HEK293 (cell line): Measurements from ENCODE around the gene TBL1X.

Experiments
- CTCF ChIA-PET: fragments of 350-600 bp; formaldehyde crosslinking; extraction: SDS; loops from one replicate; lab custom pipeline; 2021; ENCODE audit warnings: antibody characterized with exemption; lab: Yijun Ruan, JAX
- POLR2A ChIA-PET: fragments of 300-600 bp; formaldehyde crosslinking; extraction: SDS; loops from one replicate; lab custom pipeline; 2020; ENCODE audit warnings: antibody characterized with exemption, inconsistent platforms; lab: Yijun Ruan, JAX
- H3K27ac ChIP-seq: fragments of 200-500 bp; sonication (Bioruptor generic); 2 replicates; pipeline ENCODE4 v1.5.1; 2014; ENCODE audit warnings: low read depth, low read length, control low read depth, inconsistent platforms; ENCODE audit errors: extremely low read depth
- H3K36me3 ChIP-seq, 2 experiments: fragments of 200-500 bp in 1 of 2; sonication (Bioruptor generic) in 1 of 2; 1 replicate in 1 of 2; 2 replicates in 1 of 2; pipeline ENCODE4 v1.5.1; 2014 to 2017; ENCODE audit warnings: inconsistent platforms in 2 of 2, low read length in 2 of 2; ENCODE audit not compliant: control insufficient read depth in 2 of 2, insufficient read depth in 1 of 2
- H3K4me1 ChIP-seq: fragments of 200-500 bp; sonication (Bioruptor generic); 2 replicates; pipeline ENCODE4 v1.5.1; 2014; ENCODE audit warnings: mild to moderate bottlenecking, low read length, inconsistent platforms; ENCODE audit not compliant: control insufficient read depth, insufficient read depth
- H3K4me3 ChIP-seq: 2 replicates; pipeline ENCODE4 v1.5.1; 2011; ENCODE audit warnings: low read depth, mild to moderate bottlenecking, control low read depth, low read length, moderate library complexity
- H3K9me3 ChIP-seq: fragments of 200-500 bp; sonication (Bioruptor generic); 2 replicates; pipeline ENCODE4 v1.5.1; 2014; ENCODE audit warnings: low read depth, low read length, inconsistent platforms; ENCODE audit not compliant: control insufficient read depth, insufficient read depth
- BCL11B ChIP-seq: fragments of 450-650 bp; formaldehyde crosslinking; IDR thresholded peaks from 2 replicates; pipeline ENCODE4 v1.5.1; 2016; ENCODE audit warnings: low read depth, missing biosample characterization, missing genetic modification characterization
- GLIS1 ChIP-seq: fragments of 450-650 bp; formaldehyde crosslinking; IDR thresholded peaks from 2 replicates; pipeline ENCODE4 v1.5.1; 2016; ENCODE audit warnings: missing biosample characterization, missing genetic modification characterization
- GLIS2 ChIP-seq: fragments of 450-650 bp; formaldehyde crosslinking; IDR thresholded peaks from 2 replicates; pipeline ENCODE4 v1.5.1; 2016; ENCODE audit warnings: missing biosample characterization, missing genetic modification characterization
- KLF1 ChIP-seq: fragments of 450-650 bp; formaldehyde crosslinking; IDR thresholded peaks from 2 replicates; pipeline ENCODE4 v1.5.1; 2016; ENCODE audit warnings: missing biosample characterization, missing genetic modification characterization
- KLF8 ChIP-seq: fragments of 450-650 bp; formaldehyde crosslinking; IDR thresholded peaks from 2 replicates; pipeline ENCODE4 v1.5.1; 2016; ENCODE audit warnings: missing biosample characterization, missing genetic modification characterization
- KLF9 ChIP-seq: fragments of 450-650 bp; formaldehyde crosslinking; IDR thresholded peaks from 2 replicates; pipeline ENCODE4 v1.5.1; 2016; ENCODE audit warnings: missing biosample characterization, missing genetic modification characterization, low read depth
- SP2 ChIP-seq: fragments of 450-650 bp; formaldehyde crosslinking; IDR thresholded peaks from 2 replicates; pipeline ENCODE4 v1.5.1; 2016; ENCODE audit warnings: missing biosample characterization, missing genetic modification characterization
- SP3 ChIP-seq: fragments of 450-650 bp; formaldehyde crosslinking; IDR thresholded peaks from 2 replicates; pipeline ENCODE4 v1.5.1; 2016; ENCODE audit warnings: missing biosample characterization, missing genetic modification characterization
- WT1 ChIP-seq: fragments of 450-650 bp; formaldehyde crosslinking; IDR thresholded peaks from 2 replicates; pipeline ENCODE4 v1.5.1; 2016; ENCODE audit warnings: missing biosample characterization, missing genetic modification characterization
- ZNF121 ChIP-seq: fragments of 450-650 bp; formaldehyde crosslinking; IDR thresholded peaks from 2 replicates; pipeline ENCODE4 v1.5.1; 2016; ENCODE audit warnings: missing biosample characterization, missing genetic modification characterization
- ZNF223 ChIP-seq: fragments of 450-650 bp; formaldehyde crosslinking; IDR thresholded peaks from 2 replicates; pipeline ENCODE4 v1.5.1; 2016; ENCODE audit warnings: missing biosample characterization, missing genetic modification characterization
- ZNF266 ChIP-seq: fragments of 450-650 bp; formaldehyde crosslinking; IDR thresholded peaks from 2 replicates; pipeline ENCODE4 v1.5.1; 2016; ENCODE audit warnings: missing biosample characterization, missing genetic modification characterization, low read depth
- ZNF335 ChIP-seq: fragments of 450-650 bp; formaldehyde crosslinking; conservative IDR thresholded peaks from 2 replicates; pipeline ENCODE4 v1.5.1; 2016; ENCODE audit warnings: missing biosample characterization, missing genetic modification characterization
- ZNF341 ChIP-seq: fragments of 450-650 bp; formaldehyde crosslinking; IDR thresholded peaks from 2 replicates; pipeline ENCODE4; 2016; ENCODE audit warnings: low read depth, missing biosample characterization, missing genetic modification characterization
- ZNF366 ChIP-seq: fragments of 450-650 bp; formaldehyde crosslinking; conservative IDR thresholded peaks from 2 replicates; pipeline ENCODE4 v1.5.1; 2016; ENCODE audit warnings: missing biosample characterization, missing genetic modification characterization
- ZNF549 ChIP-seq: fragments of 450-650 bp; IDR thresholded peaks from 2 replicates; pipeline ENCODE4 v1.5.1; 2018; ENCODE audit warnings: missing biosample characterization, missing genetic modification characterization, mild to moderate bottlenecking, inconsistent platforms, moderate library complexity
- ZNF561 ChIP-seq: fragments of 450-650 bp; IDR thresholded peaks from 2 replicates; pipeline ENCODE4 v1.5.1; 2018; ENCODE audit warnings: missing biosample characterization, missing genetic modification characterization, borderline replicate concordance
- ZNF621 ChIP-seq: fragments of 450-650 bp; formaldehyde crosslinking; IDR thresholded peaks from 2 replicates; pipeline ENCODE4 v1.5.1; 2017; ENCODE audit warnings: missing biosample characterization, missing genetic modification characterization
- ZNF776 ChIP-seq: fragments of 450-650 bp; formaldehyde crosslinking; IDR thresholded peaks from 2 replicates; pipeline ENCODE4 v1.5.0; 2017; ENCODE audit warnings: missing biosample characterization, missing genetic modification characterization, borderline replicate concordance
- ZNF777 ChIP-seq: fragments of 450-650 bp; formaldehyde crosslinking; IDR thresholded peaks from 2 replicates; pipeline ENCODE4 v1.5.1; 2017; ENCODE audit warnings: missing biosample characterization, missing genetic modification characterization, borderline replicate concordance
- ZNF785 ChIP-seq: fragments of 450-650 bp; formaldehyde crosslinking; IDR thresholded peaks from 2 replicates; pipeline ENCODE4 v1.5.1; 2016; ENCODE audit warnings: missing biosample characterization, missing genetic modification characterization
- TF ChIP-seq, protein P1 (sequence below): fragments of 450-650 bp; formaldehyde crosslinking; IDR thresholded peaks from 2 replicates; pipeline ENCODE4 v1.5.1; 2016; ENCODE audit warnings: missing biosample characterization, missing genetic modification characterization
- TF ChIP-seq, protein P2 (sequence below): fragments of 450-650 bp; formaldehyde crosslinking; IDR thresholded peaks from 2 replicates; pipeline ENCODE4 v1.5.1; 2016; ENCODE audit warnings: missing biosample characterization, missing genetic modification characterization
- TF ChIP-seq, protein P3 (sequence below): fragments of 450-650 bp; formaldehyde crosslinking; IDR thresholded peaks from 2 replicates; pipeline ENCODE4 v1.5.1; 2016; ENCODE audit warnings: missing biosample characterization, missing genetic modification characterization
- TF ChIP-seq, protein P4 (sequence below): fragments of 450-650 bp; formaldehyde crosslinking; IDR thresholded peaks from 2 replicates; pipeline ENCODE4 v1.5.1; 2017; ENCODE audit warnings: missing biosample characterization, missing genetic modification characterization
- TF ChIP-seq, protein P5 (sequence below): fragments of 450-650 bp; formaldehyde crosslinking; IDR thresholded peaks from 2 replicates; pipeline ENCODE4 v1.5.1; 2016; ENCODE audit warnings: missing biosample characterization, missing genetic modification characterization
- TF ChIP-seq, protein P6 (sequence below): fragments of 450-650 bp; formaldehyde crosslinking; IDR thresholded peaks from 2 replicates; pipeline ENCODE4 v1.5.1; 2016; ENCODE audit warnings: missing biosample characterization, missing genetic modification characterization

Gene TBL1X

DNA sequence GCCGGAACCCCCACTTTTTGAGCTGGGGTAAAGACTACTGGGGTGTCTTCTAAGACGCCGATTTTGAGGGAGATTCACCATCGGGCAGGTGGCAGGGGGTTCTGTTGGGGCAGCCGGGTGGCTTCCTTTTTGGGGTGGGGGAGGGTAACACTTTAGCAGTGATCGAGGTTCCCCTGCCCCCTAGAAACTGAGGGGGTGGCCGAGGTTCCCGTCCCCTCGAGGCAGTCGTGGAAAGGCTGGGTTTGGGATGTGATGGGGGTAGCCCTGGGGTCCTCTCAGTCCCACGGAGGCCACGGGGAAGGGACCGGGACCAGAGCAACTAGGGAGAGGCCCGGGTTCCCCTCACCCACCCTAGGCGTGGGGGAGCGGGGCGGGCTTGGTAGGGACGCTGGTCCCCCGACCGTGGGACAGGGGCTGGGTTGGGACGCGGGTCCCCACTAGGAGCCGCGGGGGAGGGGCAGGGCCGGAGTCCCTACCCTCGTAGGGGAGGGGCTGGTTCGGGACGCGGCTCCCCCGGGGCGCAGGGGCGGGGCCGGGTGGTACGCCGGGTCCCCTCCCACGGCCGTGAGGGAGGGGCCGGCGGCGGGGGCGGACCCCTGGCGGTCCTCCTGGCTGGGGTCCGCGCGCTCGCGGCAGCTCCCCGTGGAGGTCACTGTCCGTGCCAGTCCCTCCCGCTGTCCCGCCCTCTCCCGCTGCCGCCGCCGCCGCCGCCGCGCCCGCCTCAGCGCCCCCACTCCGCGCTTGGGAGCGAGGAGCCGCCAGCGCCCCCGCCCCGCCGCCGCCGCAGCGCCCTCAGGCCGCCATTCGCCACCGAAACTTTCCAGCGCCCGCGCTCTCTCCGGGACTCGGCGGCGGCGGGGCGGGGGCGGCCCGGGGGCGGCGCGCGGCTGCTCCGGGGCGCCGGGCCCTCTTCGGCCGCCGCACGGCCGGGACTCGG, at the start of gene TBL1X:
Gene TBL1X, plus strand, starts transcription at position 624 of the 937 bp plus-strand sequence. CDS start 188,529 bp downstream, outside the sequence.
- H3K36me3 ChIP-seq, result no peaks in the 10 kb centered on the region
- no peaks in the 10 kb centered on the region for H3K4me1 ChIP-seq
- peak within 1 kb of the TSS; percentile 57; the same call in 1 of the 2 replicates for H3K27ac ChIP-seq
- peak within 1 kb of the TSS; percentile 61 for H3K4me3 ChIP-seq
- ChIA-PET CTCF (interaction anchor here (0.7 kb wide), 1 partner anchor 94 kb away, joined by 3 read pairs; no protein-coding TSS in a partner anchor), POLR2A (interaction anchor here (0.5 kb wide), 1 partner anchor 237 kb away, joined by 5 read pairs; no protein-coding TSS in a partner anchor)
- H3K9me3 ChIP-seq, result no peaks in the 10 kb centered on the region
- TF ChIP-seq KLF1 (tag by site-specific recombination), result 0 out of 2 replicates have a peak, but pooled peaks have one; percentile 19
- TF ChIP-seq, protein P1, sequence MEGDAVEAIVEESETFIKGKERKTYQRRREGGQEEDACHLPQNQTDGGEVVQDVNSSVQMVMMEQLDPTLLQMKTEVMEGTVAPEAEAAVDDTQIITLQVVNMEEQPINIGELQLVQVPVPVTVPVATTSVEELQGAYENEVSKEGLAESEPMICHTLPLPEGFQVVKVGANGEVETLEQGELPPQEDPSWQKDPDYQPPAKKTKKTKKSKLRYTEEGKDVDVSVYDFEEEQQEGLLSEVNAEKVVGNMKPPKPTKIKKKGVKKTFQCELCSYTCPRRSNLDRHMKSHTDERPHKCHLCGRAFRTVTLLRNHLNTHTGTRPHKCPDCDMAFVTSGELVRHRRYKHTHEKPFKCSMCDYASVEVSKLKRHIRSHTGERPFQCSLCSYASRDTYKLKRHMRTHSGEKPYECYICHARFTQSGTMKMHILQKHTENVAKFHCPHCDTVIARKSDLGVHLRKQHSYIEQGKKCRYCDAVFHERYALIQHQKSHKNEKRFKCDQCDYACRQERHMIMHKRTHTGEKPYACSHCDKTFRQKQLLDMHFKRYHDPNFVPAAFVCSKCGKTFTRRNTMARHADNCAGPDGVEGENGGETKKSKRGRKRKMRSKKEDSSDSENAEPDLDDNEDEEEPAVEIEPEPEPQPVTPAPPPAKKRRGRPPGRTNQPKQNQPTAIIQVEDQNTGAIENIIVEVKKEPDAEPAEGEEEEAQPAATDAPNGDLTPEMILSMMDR, result no peak
- TF ChIP-seq, protein P2, sequence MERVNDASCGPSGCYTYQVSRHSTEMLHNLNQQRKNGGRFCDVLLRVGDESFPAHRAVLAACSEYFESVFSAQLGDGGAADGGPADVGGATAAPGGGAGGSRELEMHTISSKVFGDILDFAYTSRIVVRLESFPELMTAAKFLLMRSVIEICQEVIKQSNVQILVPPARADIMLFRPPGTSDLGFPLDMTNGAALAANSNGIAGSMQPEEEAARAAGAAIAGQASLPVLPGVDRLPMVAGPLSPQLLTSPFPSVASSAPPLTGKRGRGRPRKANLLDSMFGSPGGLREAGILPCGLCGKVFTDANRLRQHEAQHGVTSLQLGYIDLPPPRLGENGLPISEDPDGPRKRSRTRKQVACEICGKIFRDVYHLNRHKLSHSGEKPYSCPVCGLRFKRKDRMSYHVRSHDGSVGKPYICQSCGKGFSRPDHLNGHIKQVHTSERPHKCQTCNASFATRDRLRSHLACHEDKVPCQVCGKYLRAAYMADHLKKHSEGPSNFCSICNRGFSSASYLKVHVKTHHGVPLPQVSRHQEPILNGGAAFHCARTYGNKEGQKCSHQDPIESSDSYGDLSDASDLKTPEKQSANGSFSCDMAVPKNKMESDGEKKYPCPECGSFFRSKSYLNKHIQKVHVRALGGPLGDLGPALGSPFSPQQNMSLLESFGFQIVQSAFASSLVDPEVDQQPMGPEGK (tag by site-specific recombination), result 0 out of 2 replicates have a peak, but pooled peaks have one; percentile 39
- TF ChIP-seq ZNF777 (tag by site-specific recombination), result no peak
- TF ChIP-seq ZNF223 (tag by site-specific recombination), result no peak
- no peak for TF ChIP-seq ZNF266 (tag by site-specific recombination)
- no peak for TF ChIP-seq ZNF785
- TF ChIP-seq, protein P3, sequence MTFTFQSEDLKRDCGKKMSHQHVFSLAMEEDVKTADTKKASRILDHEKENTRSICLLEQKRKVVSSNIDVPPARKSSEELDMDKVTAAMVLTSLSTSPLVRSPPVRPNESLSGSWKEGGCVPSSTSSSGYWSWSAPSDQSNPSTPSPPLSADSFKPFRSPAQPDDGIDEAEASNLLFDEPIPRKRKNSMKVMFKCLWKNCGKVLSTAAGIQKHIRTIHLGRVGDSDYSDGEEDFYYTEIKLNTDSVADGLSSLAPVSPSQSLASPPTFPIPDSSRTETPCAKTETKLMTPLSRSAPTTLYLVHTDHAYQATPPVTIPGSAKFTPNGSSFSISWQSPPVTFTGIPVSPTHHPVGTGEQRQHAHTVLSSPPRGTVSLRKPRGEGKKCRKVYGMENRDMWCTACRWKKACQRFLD (tag by site-specific recombination), result no peak
- TF ChIP-seq ZNF621, result no peak
- TF ChIP-seq, protein P4, sequence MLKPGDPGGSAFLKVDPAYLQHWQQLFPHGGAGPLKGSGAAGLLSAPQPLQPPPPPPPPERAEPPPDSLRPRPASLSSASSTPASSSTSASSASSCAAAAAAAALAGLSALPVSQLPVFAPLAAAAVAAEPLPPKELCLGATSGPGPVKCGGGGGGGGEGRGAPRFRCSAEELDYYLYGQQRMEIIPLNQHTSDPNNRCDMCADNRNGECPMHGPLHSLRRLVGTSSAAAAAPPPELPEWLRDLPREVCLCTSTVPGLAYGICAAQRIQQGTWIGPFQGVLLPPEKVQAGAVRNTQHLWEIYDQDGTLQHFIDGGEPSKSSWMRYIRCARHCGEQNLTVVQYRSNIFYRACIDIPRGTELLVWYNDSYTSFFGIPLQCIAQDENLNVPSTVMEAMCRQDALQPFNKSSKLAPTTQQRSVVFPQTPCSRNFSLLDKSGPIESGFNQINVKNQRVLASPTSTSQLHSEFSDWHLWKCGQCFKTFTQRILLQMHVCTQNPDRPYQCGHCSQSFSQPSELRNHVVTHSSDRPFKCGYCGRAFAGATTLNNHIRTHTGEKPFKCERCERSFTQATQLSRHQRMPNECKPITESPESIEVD, result no peak
- peak; percentile 37; the same call in 1 of the 2 replicates for TF ChIP-seq KLF8 (tag by site-specific recombination)
- TF ChIP-seq ZNF561 (tag by site-specific recombination), result no peak
- no peak for TF ChIP-seq ZNF366 (tag by site-specific recombination)
- TF ChIP-seq, protein P5, sequence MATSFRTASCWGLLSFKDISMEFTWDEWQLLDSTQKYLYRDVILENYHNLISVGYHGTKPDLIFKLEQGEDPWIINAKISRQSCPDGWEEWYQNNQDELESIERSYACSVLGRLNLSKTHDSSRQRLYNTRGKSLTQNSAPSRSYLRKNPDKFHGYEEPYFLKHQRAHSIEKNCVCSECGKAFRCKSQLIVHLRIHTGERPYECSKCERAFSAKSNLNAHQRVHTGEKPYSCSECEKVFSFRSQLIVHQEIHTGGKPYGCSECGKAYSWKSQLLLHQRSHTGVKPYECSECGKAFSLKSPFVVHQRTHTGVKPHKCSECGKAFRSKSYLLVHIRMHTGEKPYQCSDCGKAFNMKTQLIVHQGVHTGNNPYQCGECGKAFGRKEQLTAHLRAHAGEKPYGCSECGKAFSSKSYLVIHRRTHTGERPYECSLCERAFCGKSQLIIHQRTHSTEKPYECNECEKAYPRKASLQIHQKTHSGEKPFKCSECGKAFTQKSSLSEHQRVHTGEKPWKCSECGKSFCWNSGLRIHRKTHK (tag by site-specific recombination), result no peak
- TF ChIP-seq ZNF335 (tag by site-specific recombination), result peak; percentile 60
- TF ChIP-seq WT1 (tag by site-specific recombination), result no peak
- peak; percentile 41; the same call in 1 of the 2 replicates for TF ChIP-seq GLIS1 (tag by site-specific recombination)
- no peak for TF ChIP-seq ZNF121
- TF ChIP-seq ZNF549, result no peak
- no peak for TF ChIP-seq ZNF776 (tag by site-specific recombination)
- peak; percentile 79 for TF ChIP-seq GLIS2
- peak; percentile 26 for TF ChIP-seq SP2
- TF ChIP-seq, protein P6, sequence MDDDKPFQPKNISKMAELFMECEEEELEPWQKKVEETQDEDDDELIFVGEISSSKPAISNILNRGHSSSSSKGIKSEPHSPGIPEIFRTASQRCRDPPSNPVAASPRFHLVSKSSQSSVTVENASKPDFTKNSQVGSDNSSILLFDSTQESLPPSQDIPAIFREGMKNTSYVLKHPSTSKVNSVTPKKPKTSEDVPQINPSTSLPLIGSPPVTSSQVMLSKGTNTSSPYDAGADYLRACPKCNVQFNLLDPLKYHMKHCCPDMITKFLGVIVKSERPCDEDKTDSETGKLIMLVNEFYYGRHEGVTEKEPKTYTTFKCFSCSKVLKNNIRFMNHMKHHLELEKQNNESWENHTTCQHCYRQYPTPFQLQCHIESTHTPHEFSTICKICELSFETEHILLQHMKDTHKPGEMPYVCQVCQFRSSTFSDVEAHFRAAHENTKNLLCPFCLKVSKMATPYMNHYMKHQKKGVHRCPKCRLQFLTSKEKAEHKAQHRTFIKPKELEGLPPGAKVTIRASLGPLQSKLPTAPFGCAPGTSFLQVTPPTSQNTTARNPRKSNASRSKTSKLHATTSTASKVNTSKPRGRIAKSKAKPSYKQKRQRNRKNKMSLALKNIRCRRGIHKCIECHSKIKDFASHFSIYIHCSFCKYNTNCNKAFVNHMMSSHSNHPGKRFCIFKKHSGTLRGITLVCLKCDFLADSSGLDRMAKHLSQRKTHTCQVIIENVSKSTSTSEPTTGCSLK, result no peak
- TF ChIP-seq SP3 (tag by site-specific recombination), result peak; percentile 40
- no peak for TF ChIP-seq BCL11B (tag by site-specific recombination)
- peak; percentile 62 for TF ChIP-seq KLF9 (tag by site-specific recombination)
- TF ChIP-seq ZNF341 (tag by site-specific recombination), result no peak
